H1 (cell line): ENCODE results near the gene GRIA3. TPM values are rescaled to one million over a fixed set of nuclear protein-coding genes. Genes with fewer than 3 reads are reported as not detected.

Experiments
- CTCF ChIA-PET: fragments of 300-600 bp; sonication (Branson Sonifier 250); formaldehyde crosslinking; loops from one replicate; lab custom pipeline; 2021; ENCODE audit not compliant: partially characterized antibody; lab: Charles Lee
- POLR2A ChIA-PET: fragments of 300-600 bp; sonication (Branson Sonifier 250); formaldehyde crosslinking; loops from one replicate; lab custom pipeline; 2021; ENCODE audit warnings: inconsistent platforms; ENCODE audit not compliant: partially characterized antibody; lab: Charles Lee
- DNase-seq, 2 experiments: peaks; one replicate each; pipeline versions ENCODE4 v3.0.0 to v3.0.0-alpha.2; 2010 to 2022; ENCODE audit warnings: low spot score in 2 of 2, low read depth in 1 of 2, mixed read lengths in 1 of 2
- FAIRE-seq: peaks from 2 replicates; lab custom pipeline; 2011; peaks lifted over from hg19 to GRCh38; lab: Jason Lieb, UNC
- H2AFZ ChIP-seq: 2 replicates; pipeline ENCODE4 v1.8.1; 2012; ENCODE audit warnings: low read length, inconsistent platforms
- H2AK5ac ChIP-seq: 2 replicates; pipeline ENCODE4 v1.6.1; 2013; ENCODE audit warnings: low read depth, low read length
- H2BK120ac ChIP-seq: replicated peaks from 2 replicates; pipeline ENCODE3; 2013; ENCODE audit warnings: low read depth, low read length, inconsistent platforms
- H2BK12ac ChIP-seq: 2 replicates; pipeline ENCODE4 v1.6.1; 2013; ENCODE audit warnings: low read depth, low read length
- H2BK15ac ChIP-seq: 2 replicates; pipeline ENCODE4 v1.6.1; 2013; ENCODE audit warnings: low read length
- H2BK20ac ChIP-seq: 2 replicates; pipeline ENCODE4 v1.6.1; 2013; ENCODE audit warnings: low read length
- H2BK5ac ChIP-seq: 2 replicates; pipeline ENCODE4 v1.6.1; 2013; ENCODE audit warnings: low read depth, low read length
- H3K14ac ChIP-seq: 2 replicates; pipeline ENCODE4 v1.6.1; 2013; ENCODE audit warnings: inconsistent platforms; ENCODE audit not compliant: insufficient read length
- H3K18ac ChIP-seq: 2 replicates; pipeline ENCODE4 v1.6.1; 2013; ENCODE audit warnings: low read length; ENCODE audit errors: extremely low read depth
- H3K23ac ChIP-seq: 2 replicates; pipeline ENCODE4 v1.6.1; 2013; ENCODE audit warnings: inconsistent platforms; ENCODE audit not compliant: insufficient read length
- H3K23me2 ChIP-seq: 2 replicates; pipeline ENCODE4 v1.6.1; 2013; ENCODE audit warnings: low read depth, low read length
- H3K27ac ChIP-seq: 2 replicates; pipeline ENCODE4 v1.6.1; 2011; ENCODE audit warnings: low read depth, low read length, inconsistent platforms
- H3K27me3 ChIP-seq, 4 experiments: replicated peaks in 1 of 4; 1 replicate in 1 of 4; 2 replicates in 3 of 4; pipeline versions ENCODE4 v1.6.1 to v1.8.1; 2011 to 2013; ENCODE audit warnings: low read length in 3 of 4, mild to moderate bottlenecking in 3 of 4, inconsistent platforms in 2 of 4, mixed read lengths in 2 of 4, moderate library complexity in 1 of 4; ENCODE audit not compliant: control insufficient read depth in 3 of 4, insufficient read depth in 3 of 4; ENCODE audit errors: extremely low read depth in 1 of 4
- H3K36me3 ChIP-seq, 4 experiments: 2 replicates each; pipeline versions ENCODE4 v1.6.1 to v1.8.1; 2011 to 2013; ENCODE audit warnings: mild to moderate bottlenecking in 4 of 4, low read length in 3 of 4, moderate library complexity in 2 of 4, control low read depth in 1 of 4, inconsistent platforms in 1 of 4; ENCODE audit not compliant: insufficient read depth in 4 of 4, control insufficient read depth in 2 of 4
- H3K4ac ChIP-seq: replicated peaks from 2 replicates; pipeline ENCODE3; 2013; ENCODE audit warnings: low read length, low read depth, mixed read lengths, inconsistent platforms; ENCODE audit not compliant: insufficient read length
- H3K4me1 ChIP-seq, 4 experiments: replicated peaks in 1 of 4; 1 replicate in 1 of 4; 2 replicates in 3 of 4; pipeline versions ENCODE4 v1.6.1 to v1.8.1; 2011 to 2013; ENCODE audit warnings: low read length in 3 of 4, inconsistent platforms in 2 of 4, mixed read lengths in 1 of 4; ENCODE audit not compliant: insufficient read depth in 4 of 4, control insufficient read depth in 3 of 4
- H3K4me2 ChIP-seq, 2 experiments: 2 replicates each; pipeline versions ENCODE4 v1.6.1 to v1.8.1; 2011 to 2013; ENCODE audit warnings: low read depth in 2 of 2, low read length in 2 of 2, control low read depth in 1 of 2, inconsistent platforms in 1 of 2, mild to moderate bottlenecking in 1 of 2; ENCODE audit not compliant: insufficient read depth in 1 of 2
- H3K4me3 ChIP-seq, 4 experiments: fragments of 200-600, 300-600 bp in 1 of 4; sonication (generic), shearing (Covaris generic), sonication (Bioruptor Twin) in 1 of 4; 2 replicates each; pipeline versions ENCODE4 v1.5.1 to v1.8.1; 2011 to 2016; ENCODE audit warnings: low read length in 4 of 4, low read depth in 3 of 4, control low read depth in 2 of 4, inconsistent platforms in 2 of 4, mild to moderate bottlenecking in 2 of 4, mixed read lengths in 1 of 4, moderate library complexity in 1 of 4; ENCODE audit not compliant: insufficient read depth in 2 of 4; ENCODE audit errors: extremely low read depth in 1 of 4
- H3K56ac ChIP-seq: replicated peaks from 2 replicates; pipeline ENCODE3; 2013; ENCODE audit warnings: low read depth, mild to moderate bottlenecking, mixed read lengths, low read length, inconsistent platforms; ENCODE audit not compliant: insufficient read length
- H3K79me1 ChIP-seq: 2 replicates; pipeline ENCODE4 v1.6.1; 2013; ENCODE audit warnings: low read depth, low read length, control low read depth
- H3K79me2 ChIP-seq, 2 experiments: 2 replicates each; pipeline versions ENCODE4 v1.6.1 to v1.8.1; 2012 to 2013; ENCODE audit warnings: low read length in 2 of 2, mild to moderate bottlenecking in 2 of 2, inconsistent platforms in 1 of 2; ENCODE audit not compliant: insufficient read depth in 2 of 2, control insufficient read depth in 1 of 2
- H3K9ac ChIP-seq, 4 experiments: replicated peaks in 1 of 4; 1 replicate in 1 of 4; 2 replicates in 3 of 4; pipeline versions ENCODE4 v1.6.1 to v1.8.1; 2011 to 2013; ENCODE audit warnings: low read depth in 3 of 4, low read length in 3 of 4, control low read depth in 2 of 4, mild to moderate bottlenecking in 2 of 4, moderate library complexity in 2 of 4, inconsistent platforms in 1 of 4; ENCODE audit errors: extremely low read depth in 1 of 4
- H3K9me3 ChIP-seq, 2 experiments: 2 replicates each; pipeline versions ENCODE4 v1.6.1 to v1.8.1; 2012 to 2013; ENCODE audit warnings: mild to moderate bottlenecking in 2 of 2, moderate library complexity in 2 of 2, control low read depth in 1 of 2, inconsistent platforms in 1 of 2, low read depth in 1 of 2, low read length in 1 of 2, mixed read lengths in 1 of 2; ENCODE audit not compliant: insufficient read depth in 2 of 2
- H4K20me1 ChIP-seq, 2 experiments: replicated peaks in 1 of 2; 2 replicates each; pipeline versions ENCODE3 to v1.8.1; 2011 to 2013; ENCODE audit warnings: inconsistent platforms in 2 of 2, low read length in 2 of 2, mild to moderate bottlenecking in 1 of 2; ENCODE audit not compliant: insufficient read depth in 2 of 2, control insufficient read depth in 1 of 2
- H4K5ac ChIP-seq: 2 replicates; pipeline ENCODE4 v1.6.1; 2013; ENCODE audit warnings: low read length, low read depth, mixed read lengths, inconsistent platforms; ENCODE audit not compliant: insufficient read length
- H4K8ac ChIP-seq: 2 replicates; pipeline ENCODE4 v1.8.0; 2013; ENCODE audit warnings: mild to moderate bottlenecking, moderate library complexity, low read length, inconsistent platforms; ENCODE audit not compliant: insufficient read depth; ENCODE audit errors: extremely low read depth
- H4K91ac ChIP-seq: replicated peaks from 2 replicates; pipeline ENCODE3; 2013; ENCODE audit warnings: low read length, mixed read lengths, inconsistent platforms; ENCODE audit not compliant: insufficient read length
- SP1 ChIP-seq: IDR thresholded peaks from 2 replicates; pipeline ENCODE4 v1.6.1; 2011; ENCODE audit warnings: low read depth, low read length
- TBP ChIP-seq: IDR thresholded peaks from 2 replicates; pipeline ENCODE4 v1.6.1; 2011; ENCODE audit warnings: low read depth, low read length, improper control_type of control experiment
- WGBS, 2 experiments: shearing (Covaris generic) in 1 of 2; methylation state at CpG; one replicate each; pipeline versions ENCODE4 v1.1.6 to v1.1.7; 2013 to 2015; ENCODE audit warnings: low lambda C conversion rate in 2 of 2, mixed read lengths in 2 of 2, inconsistent platforms in 1 of 2, low coverage in 1 of 2, missing lambda C conversion rate in 1 of 2; ENCODE audit not compliant: insufficient replicate concordance in 2 of 2, insufficient coverage in 1 of 2, insufficient read length in 1 of 2; ENCODE audit errors: extremely low coverage in 1 of 2, missing lambda C conversion rate in 1 of 2; 5-methylcytosine and 5-hydroxymethylcytosine counted together
- polyA plus RNA-seq, 7 experiments: library from polyadenylated mRNA; depleted of rRNA in 3 of 7; stranded (reverse) in 5 of 7; unstranded in 2 of 7; fragments of >200 nt in 5 of 7; fragments of 200-250 nt in 2 of 7; gene quantifications; 1 replicate in 5 of 7; 2 replicates in 1 of 7; 4 replicates in 1 of 7; pipeline versions ENCODE4 v1.2.1 to v1.2.3, GENCODE V29; 2011 to 2013; ENCODE audit warnings: missing spikeins in 2 of 7, mixed read lengths in 2 of 7
- total RNA-seq: library from RNA; stranded (reverse); fragmentation: NEBNext Ultra II Directional; extraction: Animal tissue kit (Norgen Biotek cat#: 25700); gene quantifications from 2 replicates; pipeline ENCODE4 v1.2.1, GENCODE V29; 2021

Gene GRIA3
- total and polyA plus RNA-seq, 2 of the 8 experiments (the other 6 are each of a cell fraction or from before 2014, with no cell fraction given): 2.6 to 3.0 TPM

GRCh38 chrX:123291623-123292022 lies 107.5 kb downstream of the GRIA3 start:
- no peak overlapping the region for H2AK5ac ChIP-seq
- H3K18ac ChIP-seq: no peak overlapping the region
- no peak overlapping the region for H3K56ac ChIP-seq
- DNase-seq (no peak), FAIRE-seq (no peak)
- no peak overlapping the region for H4K5ac ChIP-seq
- no peaks in the 10 kb centered on the region for H3K27me3 ChIP-seq
- H3K4me1 ChIP-seq: no peaks in the 10 kb centered on the region
- no peak overlapping the region for H3K4ac ChIP-seq
- no peak overlapping the region for H3K23ac ChIP-seq
- H3K79me1 ChIP-seq: no peaks in the 10 kb centered on the region
- no peak overlapping the region for H2BK15ac ChIP-seq
- no peak overlapping the region for H3K4me2 ChIP-seq
- ChIA-PET POLR2A (no interaction called here), CTCF (interaction anchor here (1.0 kb wide), 1 partner anchor 29 kb away, joined by 3 read pairs; no protein-coding TSS in a partner anchor)
- no peaks in the 10 kb centered on the region; the same call in 1 of the 2 replicates for H3K23me2 ChIP-seq
- H2BK12ac ChIP-seq: no peak overlapping the region
- TF ChIP-seq SP1 (no peak), TBP (no peak)
- H3K9ac ChIP-seq: no peak overlapping the region
- H4K20me1 ChIP-seq: no peaks in the 10 kb centered on the region
- H3K27ac ChIP-seq: no peak overlapping the region
- no peaks in the 10 kb centered on the region for H3K36me3 ChIP-seq
- H4K91ac ChIP-seq: no peak overlapping the region
- H3K79me2 ChIP-seq: no peaks in the 10 kb centered on the region
- no peak overlapping the region for H2AFZ ChIP-seq
- H3K14ac ChIP-seq: no peak overlapping the region
- H3K9me3 ChIP-seq: no peaks in the 10 kb centered on the region
- H2BK5ac ChIP-seq: no peak overlapping the region
- no peak overlapping the region for H4K8ac ChIP-seq
- no peak overlapping the region for H2BK120ac ChIP-seq
- no peak overlapping the region for H2BK20ac ChIP-seq
- WGBS, 2 experiments: 94% methylated on average over 2 of the region's 3 CpGs; no CpG with 5 or more reads in 1 of the 2 experiments
- H3K4me3 ChIP-seq: no peak overlapping the region
